B cell (primary cell): ENCODE results near the gene SEC14L6.

Source experiments
- CTCF ChIP-seq: fragments of 200-600 bp; IDR thresholded peaks from one replicate; pipeline ENCODE4 v1.8.0; 2022; ENCODE audit warnings: antibody characterized with exemption, mild to moderate bottlenecking
- EZH2 ChIP-seq: IDR thresholded peaks from 2 replicates; pipeline ENCODE4 v1.6.1; 2012; ENCODE audit warnings: borderline replicate concordance, low read depth, mild to moderate bottlenecking, moderate library complexity, low read length; ENCODE audit not compliant: insufficient read depth, poor library complexity, severe bottlenecking

GRCh38 chr22:30516731-30517130, 29.8 kb downstream of the SEC14L6 start:
- TF ChIP-seq CTCF = no peak
- TF ChIP-seq EZH2 = no peak
